Inflammatory macrophage (primary cell): ENCODE measurements around the gene ZNF445.
"Not testable (repeated sequence)": the region's sequence is repeated elsewhere in the genome, so short reads cannot be mapped to it uniquely, and the experiment has no call there.

Source experiments
- DNase-seq, 2 donors: peaks; one replicate each; pipeline ENCODE4 v3.0.0-alpha.2; 2020 to 2022

ZNF445 gene

GRCh38 chr3:44429459-44429858 lies 48.0 kb downstream of the ZNF445 start:
- DNase-seq, result no peak

DNA sequence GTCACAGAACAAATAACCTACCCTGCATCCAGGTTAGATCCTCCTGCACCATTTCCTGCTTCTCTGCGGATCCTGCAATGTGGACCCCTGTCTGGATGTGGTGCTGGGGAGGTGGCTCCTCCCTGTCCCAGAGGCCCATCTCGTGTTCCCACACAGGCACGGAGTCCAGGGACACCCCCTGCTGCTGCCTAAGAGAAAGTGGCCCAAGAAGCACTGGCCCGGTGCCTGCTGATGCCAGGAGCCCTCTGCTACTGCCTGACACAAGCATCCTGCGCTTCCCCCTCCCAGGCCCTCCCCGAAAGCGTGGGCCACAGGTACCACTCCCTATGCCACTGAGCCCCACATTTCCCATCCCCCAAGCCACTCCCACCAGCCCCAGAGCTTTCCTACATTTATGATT lies 48.6 kb downstream of the ZNF445 start:
- no peak for DNase-seq

- no peak for DNase-seq
Observed at GRCh38 chr3:44427683-44428082, 49.8 kb downstream of the ZNF445 start.

GRCh38 chr3:44424758-44425157 lies 52.7 kb downstream of the ZNF445 start:
- DNase-seq, result no peak

DNA sequence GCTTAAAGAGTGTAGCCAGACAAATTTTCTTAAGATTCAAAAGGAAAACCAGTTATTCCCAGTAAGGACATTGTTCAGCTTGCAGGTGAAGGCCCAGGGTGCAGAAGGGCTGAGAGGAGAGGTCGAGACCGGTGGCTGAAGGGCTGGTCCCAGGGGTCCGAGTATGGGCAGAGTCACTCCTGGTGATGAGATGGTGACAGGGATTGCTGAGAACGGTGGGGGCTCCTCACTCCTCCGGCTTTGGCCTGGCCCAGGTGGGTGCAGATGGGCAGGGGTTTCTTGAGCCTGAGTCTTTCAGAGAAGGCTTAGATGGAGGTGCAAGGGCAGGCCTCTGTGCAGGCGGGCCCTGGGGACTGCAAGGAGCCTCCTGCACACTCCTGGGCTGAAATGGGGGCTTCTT lies 56.2 kb downstream of the ZNF445 start:
- no peak for DNase-seq

DNA sequence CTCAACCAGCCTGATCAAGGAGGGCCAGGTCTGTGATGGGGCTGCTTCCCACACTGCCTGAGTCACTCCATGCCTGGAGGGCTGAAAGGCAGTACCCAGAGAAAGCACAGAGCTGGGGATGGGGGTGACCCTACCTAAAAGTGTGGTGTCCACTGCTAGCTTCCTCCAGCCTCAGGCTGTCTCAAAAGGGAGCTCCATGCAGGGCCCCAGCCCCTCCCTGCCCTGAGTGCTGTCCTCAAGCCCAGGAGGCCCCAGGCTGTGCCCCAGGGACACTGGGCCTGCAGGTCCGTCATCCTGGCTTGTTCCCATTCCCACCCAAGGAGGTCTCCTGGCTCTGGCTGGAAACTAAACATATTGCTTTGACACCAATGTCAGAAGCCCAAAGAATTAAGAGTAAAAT lies 56.8 kb downstream of the ZNF445 start:
- no peak for DNase-seq

DNA sequence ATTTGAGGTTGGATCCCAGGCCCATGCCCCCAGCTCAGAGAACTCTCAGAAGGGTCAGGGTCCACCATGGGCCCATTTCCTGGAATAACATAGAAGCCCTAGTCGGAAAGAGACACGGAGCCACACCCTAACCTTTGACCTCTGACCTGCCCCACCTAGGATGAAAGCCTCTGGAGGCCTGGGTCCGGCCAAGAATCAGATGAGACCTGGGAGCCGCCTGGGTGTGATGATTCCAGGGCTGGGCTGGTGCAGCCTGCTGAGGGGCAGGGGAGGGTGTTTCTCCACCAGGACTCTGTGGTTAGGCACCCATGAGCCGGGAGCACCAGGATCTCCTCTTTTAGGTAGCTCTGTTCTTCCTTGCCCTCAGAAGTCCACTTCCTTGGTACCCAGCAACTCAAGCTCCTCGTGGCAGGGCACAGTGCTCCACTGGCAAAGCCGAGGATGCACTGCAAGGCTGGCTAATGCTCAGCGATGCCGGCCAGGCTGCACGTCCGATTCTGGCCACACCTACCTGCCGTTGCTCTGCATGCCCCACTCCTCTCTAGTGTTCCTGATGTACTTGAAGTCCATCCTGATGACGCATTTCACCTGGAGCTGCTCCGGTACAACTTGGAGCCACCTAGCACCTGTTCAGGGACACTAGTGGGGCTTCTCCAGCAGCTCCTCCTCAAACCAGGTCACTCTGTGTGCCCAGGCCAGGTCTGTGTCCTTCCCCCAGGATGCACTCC lies 57.4 kb downstream of the ZNF445 start:
- no peak for DNase-seq

GRCh38 chr3:44419116-44419922 lies 58.2 kb downstream of the ZNF445 start:
- DNase-seq, result no peak

DNA sequence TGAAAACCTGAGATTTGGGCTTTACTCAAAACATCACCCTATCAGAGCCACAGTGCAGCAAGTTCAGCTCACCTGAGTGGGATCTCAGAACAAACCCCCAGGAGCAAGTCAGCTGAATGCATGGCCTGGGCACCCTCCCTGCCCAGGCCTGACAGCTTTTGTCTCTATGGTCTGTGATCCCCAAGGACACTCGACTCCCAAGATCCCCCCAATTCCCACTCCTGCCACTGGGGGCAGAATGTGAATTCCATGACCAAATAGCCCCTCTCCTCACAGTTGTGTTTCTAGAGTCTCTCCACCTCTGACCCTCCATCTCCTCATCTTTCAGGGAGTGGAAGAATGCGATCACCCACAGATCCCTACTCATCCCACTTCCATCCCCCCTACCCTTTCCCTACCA lies 58.9 kb downstream of the ZNF445 start:
- DNase-seq, result no peak

DNA sequence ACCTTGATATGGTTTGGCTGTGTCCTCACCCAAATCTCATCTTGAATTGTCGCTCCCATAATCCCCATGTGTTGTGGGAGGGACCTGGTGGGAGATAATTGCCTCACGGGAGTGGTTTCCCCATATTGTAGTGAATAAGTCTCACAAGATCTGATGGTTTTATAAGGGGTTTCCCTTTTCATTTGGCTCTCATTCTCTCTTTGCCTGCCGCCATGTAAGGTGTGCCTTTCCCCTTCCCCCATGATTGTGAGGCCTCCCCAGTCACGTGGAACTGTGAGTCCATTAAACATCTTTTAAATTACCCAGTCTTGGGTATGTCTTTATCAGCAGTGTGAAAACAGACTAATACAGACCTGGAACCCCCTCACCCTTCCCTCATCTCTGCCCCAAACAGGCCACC lies 59.4 kb downstream of the ZNF445 start:
- not testable (repeated sequence) for DNase-seq

GRCh38 chr3:44416031-44417030 lies 61.1 kb downstream of the ZNF445 start:
- DNase-seq, result no peak

DNA sequence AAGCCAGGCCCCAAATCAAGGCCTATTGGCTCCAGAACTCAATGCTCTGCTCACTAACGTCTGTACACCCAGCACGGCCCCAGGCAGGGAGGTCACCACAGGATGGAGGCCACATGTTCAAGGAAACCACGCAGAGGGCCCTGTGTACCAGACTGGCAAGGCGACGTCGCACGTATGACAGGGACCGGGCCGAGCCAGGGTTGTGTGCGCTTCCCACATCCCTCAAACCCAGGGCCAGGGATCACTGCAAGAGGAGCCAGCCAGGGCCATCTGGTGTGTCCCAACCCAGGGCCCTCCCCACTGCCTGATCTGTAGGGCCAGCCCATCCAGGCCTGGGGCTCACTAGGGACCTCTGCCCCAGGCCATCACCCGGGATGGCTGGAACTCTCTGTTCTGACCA lies 62.0 kb downstream of the ZNF445 start:
- no peak for DNase-seq

DNA sequence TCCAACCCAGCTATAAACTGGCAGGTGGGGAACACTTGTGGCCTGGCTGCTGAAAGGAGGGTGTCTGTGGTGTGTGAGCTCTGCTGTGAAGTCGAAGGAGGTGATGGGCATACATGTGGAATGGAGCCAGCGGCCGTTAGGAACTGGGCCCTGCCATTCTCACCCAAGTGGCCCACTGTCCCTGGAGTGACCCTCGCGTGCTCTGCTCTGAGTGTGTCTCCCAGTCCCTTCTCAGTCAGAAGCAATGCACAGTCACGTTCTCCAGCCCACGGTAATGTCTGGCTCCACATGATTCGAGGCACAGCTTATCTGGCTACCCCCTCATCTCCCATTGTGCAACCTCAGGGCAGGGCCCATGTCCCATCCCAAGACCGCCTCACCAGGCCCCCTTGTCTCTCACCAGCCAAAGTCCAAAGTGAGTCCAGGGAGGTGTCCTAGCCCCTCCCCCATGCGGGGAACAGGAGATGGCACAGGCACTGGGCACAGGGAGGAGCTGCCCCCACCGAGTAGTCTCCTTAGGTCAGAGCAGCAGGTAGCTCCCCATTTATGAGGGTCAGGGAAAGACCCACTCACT lies 62.9 kb downstream of the ZNF445 start:
- DNase-seq, result no peak

DNA sequence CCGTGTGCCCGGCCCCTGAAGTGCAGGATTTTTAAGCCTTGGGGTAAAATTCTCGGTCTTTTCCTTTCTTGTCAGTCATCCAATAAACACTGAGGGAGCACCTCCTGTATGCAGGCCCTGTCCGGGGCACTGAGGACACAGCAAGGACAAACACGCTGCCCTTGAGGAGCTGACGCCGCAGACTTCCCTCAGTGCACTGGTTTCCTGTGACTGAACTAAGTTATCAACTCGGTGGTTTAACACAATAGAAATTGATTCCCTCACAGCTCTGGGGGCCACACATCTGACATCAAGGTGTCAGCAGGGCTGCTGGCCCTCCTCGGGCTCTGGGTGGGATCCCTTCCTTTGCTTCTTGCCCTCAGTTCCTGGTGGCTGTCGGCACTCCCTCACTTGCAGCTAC lies 65.1 kb downstream of the ZNF445 start:
- DNase-seq, result no peak

- DNase-seq, result no peak
Observed at GRCh38 chr3:44411031-44411645, 66.3 kb downstream of the ZNF445 start.

GRCh38 chr3:44409640-44410410 lies 67.6 kb downstream of the ZNF445 start:
- DNase-seq, result no peak

DNA sequence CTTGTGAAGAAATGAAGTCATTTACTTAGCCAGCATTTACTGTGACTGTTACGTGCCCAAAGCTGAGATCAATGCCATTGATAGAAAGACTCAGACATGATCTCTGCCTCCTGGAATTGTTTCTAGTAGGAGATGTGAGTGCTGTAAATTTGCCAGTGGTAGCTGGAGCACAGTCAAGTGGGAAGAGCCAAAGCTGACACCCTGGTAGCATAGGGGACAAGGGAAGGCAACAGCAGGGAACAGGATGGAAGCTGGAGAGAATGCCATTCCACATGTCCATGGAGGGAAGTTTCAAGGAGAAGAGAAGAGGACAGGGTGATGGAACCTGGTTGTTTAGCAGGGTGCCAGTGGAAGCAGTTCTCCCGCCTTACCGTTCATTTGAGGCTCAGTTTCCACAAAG lies 74.9 kb downstream of the ZNF445 start:
- no peak for DNase-seq

DNA sequence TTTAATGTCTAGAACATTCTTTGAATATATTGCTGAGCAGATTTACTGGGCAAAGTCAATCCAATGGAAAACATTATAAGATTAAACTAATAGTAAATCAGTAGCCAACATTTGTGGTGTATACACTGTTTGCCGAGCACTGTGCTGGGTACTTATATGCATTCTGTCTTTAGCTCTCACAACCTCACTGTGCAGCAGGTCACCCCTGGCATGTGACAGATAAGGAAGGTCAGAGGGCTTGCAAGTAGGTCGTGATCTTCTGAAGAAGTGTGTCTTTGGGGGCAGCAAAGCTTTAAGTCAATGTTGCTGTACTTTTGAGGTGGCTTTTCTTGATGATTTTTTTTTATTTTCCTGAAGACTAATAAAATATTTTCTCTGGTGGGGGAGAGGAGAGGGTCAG lies 76.7 kb downstream of the ZNF445 start:
- no peak for DNase-seq

DNA sequence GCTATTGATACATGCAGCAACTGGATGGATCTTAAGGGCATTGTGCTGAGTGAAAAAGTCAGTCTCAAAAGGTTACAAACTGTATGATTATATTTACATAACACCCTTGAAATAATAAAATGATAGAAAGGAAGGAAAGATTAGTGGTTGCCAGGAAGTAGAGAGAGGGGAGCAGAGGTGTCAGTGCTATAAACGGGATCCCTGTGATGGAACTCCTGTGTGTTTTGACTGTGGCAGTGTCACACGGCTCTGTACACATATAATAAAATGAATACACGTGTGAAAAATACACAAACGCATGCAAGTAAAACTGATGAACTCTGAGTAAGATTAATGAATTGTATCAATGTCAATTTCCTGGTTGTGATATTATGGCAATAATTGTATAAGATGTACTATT lies 78.6 kb downstream of the ZNF445 start:
- DNase-seq, result no peak

GRCh38 chr3:44398271-44398670 lies 79.2 kb downstream of the ZNF445 start:
- DNase-seq, result not testable (repeated sequence)
